ENCODE measurements around the gene GMPPA.

DNA sequence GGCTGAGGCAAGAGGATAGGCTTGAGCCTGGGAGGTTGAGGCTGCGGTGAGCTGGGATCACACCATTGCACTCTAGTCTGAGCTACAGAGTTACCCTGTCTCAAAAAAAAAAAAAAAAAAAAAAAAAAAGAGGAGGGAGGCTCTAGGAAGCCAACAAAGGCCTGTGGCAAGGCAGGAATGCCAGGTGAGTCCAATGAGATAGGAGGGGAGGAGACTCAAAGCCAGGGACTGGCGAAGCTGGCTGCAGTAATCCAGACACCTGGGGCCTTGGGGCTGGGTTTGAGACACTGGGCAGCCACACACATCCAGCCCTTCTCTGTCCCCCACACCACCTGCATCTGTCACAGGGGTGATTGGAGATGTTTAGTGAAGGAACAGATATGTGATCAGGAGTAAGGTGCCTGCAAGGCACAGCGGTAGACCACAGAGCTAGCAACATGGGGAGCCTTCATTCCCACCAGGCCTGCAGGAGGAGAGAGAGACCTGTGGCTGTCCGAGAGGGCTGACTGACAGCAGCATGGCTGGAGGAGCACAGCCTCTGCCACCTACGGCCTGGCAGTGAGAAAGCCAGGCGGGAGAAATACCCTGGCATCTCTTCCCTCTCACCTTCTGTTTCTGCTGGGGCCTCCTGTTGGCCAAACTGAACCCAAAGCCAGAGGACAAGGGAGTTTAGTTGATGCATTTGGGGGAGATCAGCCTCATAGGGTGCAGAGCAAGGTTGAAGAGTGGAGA lies 35.4 kb downstream of the GMPPA start:
- TF ChIP-seq, protein P1, sequence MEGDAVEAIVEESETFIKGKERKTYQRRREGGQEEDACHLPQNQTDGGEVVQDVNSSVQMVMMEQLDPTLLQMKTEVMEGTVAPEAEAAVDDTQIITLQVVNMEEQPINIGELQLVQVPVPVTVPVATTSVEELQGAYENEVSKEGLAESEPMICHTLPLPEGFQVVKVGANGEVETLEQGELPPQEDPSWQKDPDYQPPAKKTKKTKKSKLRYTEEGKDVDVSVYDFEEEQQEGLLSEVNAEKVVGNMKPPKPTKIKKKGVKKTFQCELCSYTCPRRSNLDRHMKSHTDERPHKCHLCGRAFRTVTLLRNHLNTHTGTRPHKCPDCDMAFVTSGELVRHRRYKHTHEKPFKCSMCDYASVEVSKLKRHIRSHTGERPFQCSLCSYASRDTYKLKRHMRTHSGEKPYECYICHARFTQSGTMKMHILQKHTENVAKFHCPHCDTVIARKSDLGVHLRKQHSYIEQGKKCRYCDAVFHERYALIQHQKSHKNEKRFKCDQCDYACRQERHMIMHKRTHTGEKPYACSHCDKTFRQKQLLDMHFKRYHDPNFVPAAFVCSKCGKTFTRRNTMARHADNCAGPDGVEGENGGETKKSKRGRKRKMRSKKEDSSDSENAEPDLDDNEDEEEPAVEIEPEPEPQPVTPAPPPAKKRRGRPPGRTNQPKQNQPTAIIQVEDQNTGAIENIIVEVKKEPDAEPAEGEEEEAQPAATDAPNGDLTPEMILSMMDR (optimal IDR thresholded peaks at IDR 0.05 in 1 of 3, IDR thresholded peaks at IDR 0.05 in 1 of 3, conservative IDR thresholded peaks at IDR 0.05 in 1 of 3; ENCODE audit: extremely low read depth in 1 of 3, insufficient read depth in 2 of 3, low read length in 3 of 3), result no peak
- TF ChIP-seq EZH2 (IDR thresholded peaks at IDR 0.05; ENCODE audit: low read length), result no peak
